GM12873 (cell line): ENCODE data around the gene TFDP1.

Source experiments
- CTCF ChIP-seq: IDR thresholded peaks from 2 replicates; pipeline ENCODE4 v1.5.1; 2012; ENCODE audit warnings: low read depth, mild to moderate bottlenecking, moderate library complexity, low read length, control low read depth; ENCODE audit not compliant: insufficient read depth; ENCODE audit errors: missing control alignments

TFDP1 gene

DNA sequence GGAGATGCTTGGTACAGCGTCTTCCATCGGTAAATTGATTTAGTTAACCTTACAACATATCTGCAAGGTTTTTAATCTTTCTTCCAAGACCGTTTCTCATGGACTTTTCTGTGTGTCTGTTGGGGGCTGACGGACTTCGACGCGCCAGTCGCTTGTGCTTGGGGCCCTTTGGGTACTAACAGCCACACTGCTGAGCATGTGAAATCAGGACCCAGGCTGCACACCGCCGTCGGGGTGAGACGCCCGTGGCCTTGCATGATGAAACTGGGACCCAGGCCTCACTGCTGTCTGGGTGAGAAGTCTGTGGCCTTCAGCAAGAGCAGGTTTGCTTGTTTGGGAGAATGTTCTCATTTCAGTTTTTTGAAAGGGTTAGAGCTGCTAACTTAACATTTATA, 63.7 kb downstream of the TFDP1 start:
- no peak for TF ChIP-seq CTCF

GRCh38 chr13:113649212-113649611, 64.7 kb downstream of the TFDP1 start:
- TF ChIP-seq CTCF: no peak

GRCh38 chr13:113650275-113650674, 65.7 kb downstream of the TFDP1 start:
- TF ChIP-seq CTCF: no peak

DNA sequence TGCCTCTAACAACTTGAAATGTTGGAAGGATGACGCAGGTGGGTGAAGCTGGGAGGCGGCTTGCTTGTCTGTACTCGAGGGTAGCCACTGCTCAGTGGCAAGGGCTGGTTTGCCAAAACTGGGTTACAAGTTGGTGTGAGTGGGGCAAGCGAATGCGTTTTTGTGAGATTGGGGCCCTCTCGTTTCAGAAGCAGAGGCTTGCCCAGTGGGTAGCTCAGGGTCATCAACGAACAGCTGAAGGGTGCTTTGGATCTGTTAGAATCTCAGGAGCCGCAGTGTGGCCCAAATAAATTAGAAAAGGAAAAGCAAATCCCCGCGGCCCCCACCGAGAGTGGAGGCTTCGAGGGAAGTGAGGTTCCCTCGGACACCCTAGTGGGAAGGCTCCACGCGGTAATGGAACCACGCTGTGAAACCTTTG, 66.2 kb downstream of the TFDP1 start:
- TF ChIP-seq CTCF: no peak

DNA sequence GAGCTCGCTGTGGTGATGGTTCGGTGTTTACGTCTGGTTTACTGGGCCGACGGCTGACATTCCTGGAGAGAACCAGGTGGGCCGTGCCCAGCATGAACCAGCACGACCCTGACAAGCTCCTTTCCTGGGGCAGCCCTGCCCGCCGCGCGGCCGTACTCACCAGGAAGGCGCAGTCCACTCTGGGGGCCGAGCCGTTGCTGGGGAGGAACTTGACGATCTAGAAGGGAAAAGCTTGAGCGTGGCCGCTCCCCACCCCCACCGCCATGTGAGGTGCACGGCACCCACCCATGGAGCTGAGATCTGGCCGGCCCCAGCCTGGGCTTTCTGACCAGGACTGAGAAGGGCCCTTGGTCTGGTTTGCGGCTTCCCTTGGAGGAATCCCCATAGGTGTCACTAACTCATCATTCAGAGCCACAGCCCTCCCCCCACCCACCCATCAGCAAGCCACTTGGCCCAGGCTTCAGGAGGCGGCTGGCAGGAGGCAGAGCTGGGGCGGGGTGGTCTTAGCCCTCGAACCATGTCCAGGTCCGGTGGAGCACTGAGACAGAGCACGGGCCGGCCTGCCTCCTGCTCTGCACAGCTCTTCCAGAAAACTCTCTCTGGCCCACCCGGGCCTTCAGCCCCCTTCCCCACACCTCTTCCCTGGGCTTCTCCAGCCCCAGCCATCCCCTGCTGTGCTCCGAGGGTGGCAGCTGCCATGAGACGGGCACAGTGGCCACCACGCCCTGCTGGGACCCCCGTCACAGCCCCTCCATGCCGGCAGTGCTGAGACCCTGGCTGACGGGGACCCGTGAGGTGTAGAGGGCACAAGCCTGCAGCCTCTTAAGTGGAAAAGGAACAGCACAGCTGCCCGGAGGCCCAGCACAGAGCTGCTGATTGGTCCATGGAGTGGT, 67.2 kb downstream of the TFDP1 start:
- no peak for TF ChIP-seq CTCF

- TF ChIP-seq CTCF: no peak
Observed at GRCh38 chr13:113652404-113653263, 68.1 kb downstream of the TFDP1 start.
